Measurements from ENCODE around the gene HSD17B1.

DNA sequence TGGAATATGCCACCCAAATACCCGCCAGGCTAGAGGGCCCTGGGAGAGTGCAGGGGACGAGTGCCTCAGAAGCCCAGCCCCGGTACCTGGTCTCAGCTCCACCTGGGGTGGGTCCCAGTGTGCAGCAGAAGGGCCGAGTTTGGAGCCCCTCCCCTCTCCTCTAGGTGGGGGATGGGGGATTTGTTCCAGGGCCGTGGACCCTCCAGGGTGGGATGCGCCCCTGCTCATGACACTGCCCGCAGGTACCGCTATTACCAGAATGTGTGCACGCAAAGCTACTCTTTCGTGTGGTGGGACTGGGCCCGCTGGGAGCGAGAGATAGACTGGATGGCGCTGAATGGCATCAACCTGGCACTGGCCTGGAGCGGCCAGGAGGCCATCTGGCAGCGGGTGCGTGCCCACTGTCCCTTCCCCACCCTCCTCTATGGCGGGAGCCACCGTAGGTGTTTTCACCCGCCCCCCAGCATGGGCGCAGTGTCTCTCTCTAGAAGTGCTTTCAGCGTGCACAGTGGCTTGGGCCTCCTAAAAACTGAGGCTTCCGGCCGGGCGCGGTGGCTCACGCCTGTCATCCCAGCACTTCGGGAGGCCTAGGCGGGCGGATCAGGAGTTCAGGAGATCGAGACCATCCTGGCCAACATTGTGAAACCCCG is 15.4 kb upstream of the HSD17B1 start:
- TF ChIP-seq, protein P1, sequence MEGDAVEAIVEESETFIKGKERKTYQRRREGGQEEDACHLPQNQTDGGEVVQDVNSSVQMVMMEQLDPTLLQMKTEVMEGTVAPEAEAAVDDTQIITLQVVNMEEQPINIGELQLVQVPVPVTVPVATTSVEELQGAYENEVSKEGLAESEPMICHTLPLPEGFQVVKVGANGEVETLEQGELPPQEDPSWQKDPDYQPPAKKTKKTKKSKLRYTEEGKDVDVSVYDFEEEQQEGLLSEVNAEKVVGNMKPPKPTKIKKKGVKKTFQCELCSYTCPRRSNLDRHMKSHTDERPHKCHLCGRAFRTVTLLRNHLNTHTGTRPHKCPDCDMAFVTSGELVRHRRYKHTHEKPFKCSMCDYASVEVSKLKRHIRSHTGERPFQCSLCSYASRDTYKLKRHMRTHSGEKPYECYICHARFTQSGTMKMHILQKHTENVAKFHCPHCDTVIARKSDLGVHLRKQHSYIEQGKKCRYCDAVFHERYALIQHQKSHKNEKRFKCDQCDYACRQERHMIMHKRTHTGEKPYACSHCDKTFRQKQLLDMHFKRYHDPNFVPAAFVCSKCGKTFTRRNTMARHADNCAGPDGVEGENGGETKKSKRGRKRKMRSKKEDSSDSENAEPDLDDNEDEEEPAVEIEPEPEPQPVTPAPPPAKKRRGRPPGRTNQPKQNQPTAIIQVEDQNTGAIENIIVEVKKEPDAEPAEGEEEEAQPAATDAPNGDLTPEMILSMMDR (IDR thresholded peaks at IDR 0.05; ENCODE audit: poor library complexity, severe bottlenecking): no peak
- TF ChIP-seq TAF1 (IDR thresholded peaks at IDR 0.05; ENCODE audit: low read depth): no peak
- TF ChIP-seq, protein P2, sequence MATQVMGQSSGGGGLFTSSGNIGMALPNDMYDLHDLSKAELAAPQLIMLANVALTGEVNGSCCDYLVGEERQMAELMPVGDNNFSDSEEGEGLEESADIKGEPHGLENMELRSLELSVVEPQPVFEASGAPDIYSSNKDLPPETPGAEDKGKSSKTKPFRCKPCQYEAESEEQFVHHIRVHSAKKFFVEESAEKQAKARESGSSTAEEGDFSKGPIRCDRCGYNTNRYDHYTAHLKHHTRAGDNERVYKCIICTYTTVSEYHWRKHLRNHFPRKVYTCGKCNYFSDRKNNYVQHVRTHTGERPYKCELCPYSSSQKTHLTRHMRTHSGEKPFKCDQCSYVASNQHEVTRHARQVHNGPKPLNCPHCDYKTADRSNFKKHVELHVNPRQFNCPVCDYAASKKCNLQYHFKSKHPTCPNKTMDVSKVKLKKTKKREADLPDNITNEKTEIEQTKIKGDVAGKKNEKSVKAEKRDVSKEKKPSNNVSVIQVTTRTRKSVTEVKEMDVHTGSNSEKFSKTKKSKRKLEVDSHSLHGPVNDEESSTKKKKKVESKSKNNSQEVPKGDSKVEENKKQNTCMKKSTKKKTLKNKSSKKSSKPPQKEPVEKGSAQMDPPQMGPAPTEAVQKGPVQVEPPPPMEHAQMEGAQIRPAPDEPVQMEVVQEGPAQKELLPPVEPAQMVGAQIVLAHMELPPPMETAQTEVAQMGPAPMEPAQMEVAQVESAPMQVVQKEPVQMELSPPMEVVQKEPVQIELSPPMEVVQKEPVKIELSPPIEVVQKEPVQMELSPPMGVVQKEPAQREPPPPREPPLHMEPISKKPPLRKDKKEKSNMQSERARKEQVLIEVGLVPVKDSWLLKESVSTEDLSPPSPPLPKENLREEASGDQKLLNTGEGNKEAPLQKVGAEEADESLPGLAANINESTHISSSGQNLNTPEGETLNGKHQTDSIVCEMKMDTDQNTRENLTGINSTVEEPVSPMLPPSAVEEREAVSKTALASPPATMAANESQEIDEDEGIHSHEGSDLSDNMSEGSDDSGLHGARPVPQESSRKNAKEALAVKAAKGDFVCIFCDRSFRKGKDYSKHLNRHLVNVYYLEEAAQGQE (IDR thresholded peaks at IDR 0.05; ENCODE audit: borderline replicate concordance): no peak

Data from neural cell (in vitro differentiated cells).